Cardiac muscle cell (in vitro differentiated cells and primary cell): ENCODE results near the gene LNPEP. TPM values are rescaled to one million over a fixed set of nuclear protein-coding genes. Genes with fewer than 3 reads are reported as not detected.

Experiments used
- DNase-seq, 2 donors: peaks; one replicate each; pipeline versions ENCODE4 v3.0.0 to v3.0.0-alpha.2; 2010 to 2017; ENCODE audit warnings: low read depth in 1 of 2, low spot score in 1 of 2
- H3K27ac ChIP-seq: fragments of 200-600 bp; sonication (generic); 2 replicates; pipeline ENCODE4 v1.5.1; 2016
- H3K27me3 ChIP-seq: fragments of 200-600 bp; sonication (generic); 2 replicates; pipeline ENCODE4 v1.6.0; 2016; ENCODE audit warnings: control low read depth
- H3K36me3 ChIP-seq: fragments of 200-600 bp; sonication (generic); 2 replicates; pipeline ENCODE4 v1.5.1; 2016; ENCODE audit warnings: control low read depth
- H3K4me1 ChIP-seq: fragments of 200-600 bp; sonication (generic); 2 replicates; pipeline ENCODE4 v1.8.1; 2017; ENCODE audit warnings: low read depth, mild to moderate bottlenecking, mixed run types
- H3K4me3 ChIP-seq: fragments of 200-600 bp; sonication (generic); 2 replicates; pipeline ENCODE4 v1.5.1; 2016; ENCODE audit warnings: mild to moderate bottlenecking
- H3K9me3 ChIP-seq: fragments of 200-600 bp; sonication (generic); 2 replicates; pipeline ENCODE4 v1.5.1; 2017; ENCODE audit warnings: low read depth, mild to moderate bottlenecking, control low read depth
- polyA plus RNA-seq: library from polyadenylated mRNA; unstranded; fragments of >200 nt; fragmentation: Nextera tagmentation; extraction: Ambion mirVana; gene quantifications from 2 replicates; pipeline ENCODE4 v1.2.1, GENCODE V29; 2016
- total RNA-seq: library from RNA; depleted of rRNA; stranded (reverse); fragments of >200 nt; gene quantifications from 2 replicates; pipeline ENCODE4 v1.2.3, GENCODE V29; 2016
- TF ChIP-seq, protein P1 (sequence below): IDR thresholded peaks from 2 replicates; pipeline ENCODE4 v1.5.1; 2012; ENCODE audit warnings: low read depth, mild to moderate bottlenecking, low read length

The LNPEP gene
- total and polyA plus RNA-seq, 2 experiments from 2014 or later = 11.2 to 41.0 TPM

DNA sequence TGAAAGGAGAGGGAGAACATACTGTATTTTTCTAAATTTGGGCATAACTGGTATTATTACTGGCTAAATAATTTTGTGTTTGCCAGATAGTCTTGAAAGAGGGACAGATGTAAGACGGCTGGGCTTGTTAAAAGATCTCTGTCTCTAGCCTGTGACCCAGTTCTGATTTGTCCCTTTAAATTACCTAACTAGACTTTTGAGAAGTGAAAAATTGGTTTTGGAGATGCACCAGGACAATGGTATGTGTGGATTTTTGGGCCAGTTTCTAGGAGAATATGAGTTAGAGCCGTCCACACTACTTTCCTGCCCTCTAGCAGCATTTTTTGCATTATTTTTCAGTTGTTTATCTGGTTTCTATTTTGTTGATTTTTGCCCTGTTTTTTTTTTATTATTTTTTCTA lies 33.5 kb downstream of the LNPEP start:
- H3K4me1 ChIP-seq = peaks cover 27% of the 10 kb centered on the region
- H3K27ac ChIP-seq = no peak overlapping the region
- no peaks in the 10 kb centered on the region for H3K9me3 ChIP-seq

DNA sequence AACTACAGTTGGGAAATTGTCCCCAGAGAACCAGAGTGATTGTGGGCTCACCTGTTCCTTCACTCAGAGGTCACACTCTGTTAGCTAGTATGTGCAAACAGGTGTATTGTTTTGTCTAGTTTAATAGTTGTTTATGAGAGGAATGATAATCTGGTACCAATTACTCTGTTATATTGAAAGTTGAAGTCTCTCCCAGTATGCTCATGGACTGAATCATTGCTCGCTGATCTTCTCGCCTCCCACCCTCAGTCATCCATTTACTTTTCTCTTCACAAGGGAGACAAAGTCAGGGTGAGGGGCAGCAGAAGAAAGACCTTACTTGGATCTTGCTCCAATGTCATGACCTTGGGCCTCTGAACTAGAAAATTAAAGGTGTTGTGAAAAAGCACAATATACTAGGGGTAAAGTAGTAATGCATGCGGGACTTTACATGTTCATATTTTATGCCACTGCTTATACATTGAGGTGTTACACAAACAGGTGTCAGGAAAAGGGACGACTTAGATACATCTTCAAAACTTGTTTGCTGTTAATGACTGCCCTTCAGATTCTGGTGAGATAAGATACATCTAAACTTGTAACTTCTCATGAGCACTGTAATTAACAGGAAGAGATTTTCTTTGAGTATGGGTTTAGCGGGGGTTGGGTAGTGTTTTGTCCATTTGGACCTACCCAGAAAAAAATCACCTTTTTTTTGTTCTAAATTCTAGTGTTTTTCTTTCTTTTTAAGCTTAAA lies 36.9 kb downstream of the LNPEP start:
- Histone ChIP-seq H3K4me3 (no peak overlapping the region), H3K27ac (no peak overlapping the region), H3K36me3 (no peaks in the 10 kb centered on the region), H3K9me3 (no peaks in the 10 kb centered on the region), H3K4me1 (peaks cover 49% of the 10 kb centered on the region), H3K27me3 (no peaks in the 10 kb centered on the region)
- TF ChIP-seq, protein P1, sequence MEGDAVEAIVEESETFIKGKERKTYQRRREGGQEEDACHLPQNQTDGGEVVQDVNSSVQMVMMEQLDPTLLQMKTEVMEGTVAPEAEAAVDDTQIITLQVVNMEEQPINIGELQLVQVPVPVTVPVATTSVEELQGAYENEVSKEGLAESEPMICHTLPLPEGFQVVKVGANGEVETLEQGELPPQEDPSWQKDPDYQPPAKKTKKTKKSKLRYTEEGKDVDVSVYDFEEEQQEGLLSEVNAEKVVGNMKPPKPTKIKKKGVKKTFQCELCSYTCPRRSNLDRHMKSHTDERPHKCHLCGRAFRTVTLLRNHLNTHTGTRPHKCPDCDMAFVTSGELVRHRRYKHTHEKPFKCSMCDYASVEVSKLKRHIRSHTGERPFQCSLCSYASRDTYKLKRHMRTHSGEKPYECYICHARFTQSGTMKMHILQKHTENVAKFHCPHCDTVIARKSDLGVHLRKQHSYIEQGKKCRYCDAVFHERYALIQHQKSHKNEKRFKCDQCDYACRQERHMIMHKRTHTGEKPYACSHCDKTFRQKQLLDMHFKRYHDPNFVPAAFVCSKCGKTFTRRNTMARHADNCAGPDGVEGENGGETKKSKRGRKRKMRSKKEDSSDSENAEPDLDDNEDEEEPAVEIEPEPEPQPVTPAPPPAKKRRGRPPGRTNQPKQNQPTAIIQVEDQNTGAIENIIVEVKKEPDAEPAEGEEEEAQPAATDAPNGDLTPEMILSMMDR = no peak
- no peak for DNase-seq

More for the DNA sequence above, 33.5 kb downstream of the LNPEP start:
- Histone ChIP-seq H3K4me3 (no peak overlapping the region), H3K27me3 (no peaks in the 10 kb centered on the region), H3K36me3 (no peaks in the 10 kb centered on the region)
- TF ChIP-seq, protein P1 = no peak
- no peak for DNase-seq

DNA sequence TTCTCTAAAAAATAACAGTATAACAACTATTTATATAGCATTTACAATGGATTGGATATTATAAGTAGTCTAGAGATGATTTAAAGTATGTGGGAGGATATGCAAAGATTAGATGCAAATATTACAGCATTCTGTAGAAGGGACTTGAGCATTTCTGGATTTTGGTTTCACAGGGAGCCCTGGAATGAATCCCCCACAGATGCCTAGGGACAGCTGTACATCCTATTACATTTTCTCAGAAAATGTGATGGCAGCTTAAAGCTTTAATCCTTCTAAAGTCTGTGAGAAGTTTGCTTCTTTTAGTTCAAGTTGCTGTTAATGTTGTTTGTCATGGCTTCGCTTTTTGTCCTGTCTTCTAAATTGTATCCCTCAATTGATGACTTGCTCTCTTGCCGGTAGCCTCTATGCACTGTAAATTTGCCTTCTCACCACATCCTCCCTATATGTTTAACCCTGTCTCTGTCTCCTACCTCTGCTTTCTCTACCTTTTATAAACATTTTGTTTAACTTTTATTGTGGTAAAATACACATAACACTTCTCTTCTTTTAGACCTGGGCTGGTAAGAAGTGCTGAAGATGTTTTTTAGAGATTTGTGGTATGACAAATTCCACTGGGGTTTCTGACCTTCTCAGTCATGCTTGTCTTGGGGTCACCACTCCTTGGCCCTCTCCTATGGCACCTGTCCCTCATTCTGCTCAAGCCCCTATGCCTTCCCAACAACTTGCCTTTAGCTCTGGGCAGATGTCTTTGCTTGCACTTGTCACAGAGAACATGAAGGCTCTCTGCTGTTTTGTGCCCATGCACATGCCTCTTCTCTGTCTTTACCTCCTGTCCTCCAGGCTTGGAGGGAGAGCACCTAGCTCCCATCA lies 37.9 kb downstream of the LNPEP start:
- Histone ChIP-seq H3K27ac (peak overlapping the region; percentile 14), H3K4me3 (no peak overlapping the region), H3K27me3 (no peaks in the 10 kb centered on the region), H3K4me1 (peaks cover 40% of the 10 kb centered on the region), H3K36me3 (no peaks in the 10 kb centered on the region), H3K9me3 (no peaks in the 10 kb centered on the region)
- TF ChIP-seq, protein P1 = no peak
- no peak for DNase-seq

- peaks cover 35% of the 10 kb centered on the region for H3K4me1 ChIP-seq
- H3K27me3 ChIP-seq = no peaks in the 10 kb centered on the region
- no peak overlapping the region for H3K27ac ChIP-seq
- TF ChIP-seq, protein P1 = no peak
- DNase-seq = peak in 1 of 2 donors; percentile 4
- H3K36me3 ChIP-seq = peaks cover 15% of the 10 kb centered on the region
- H3K4me3 ChIP-seq = no peak overlapping the region
- H3K9me3 ChIP-seq = no peaks in the 10 kb centered on the region
These were observed 39.8 kb downstream of the LNPEP start for GRCh38 chr5:96975656-96976055.

GRCh38 chr5:96977228-96977627 lies 41.3 kb downstream of the LNPEP start:
- peak in 1 of 2 donors; percentile 40 for DNase-seq
- Histone ChIP-seq H3K27ac (peak overlapping the region; percentile 1), H3K27me3 (no peaks in the 10 kb centered on the region), H3K4me3 (no peak overlapping the region), H3K36me3 (peaks cover 21% of the 10 kb centered on the region), H3K4me1 (peaks cover 35% of the 10 kb centered on the region), H3K9me3 (no peaks in the 10 kb centered on the region)
- TF ChIP-seq, protein P1 = no peak
